Lower lobe of right lung (tissue), 2 donors: Measurements from ENCODE around the gene RAD51B. TPM values are rescaled to one million over a fixed set of nuclear protein-coding genes. Genes with fewer than 3 reads are reported as not detected.

Source experiments
- ATAC-seq, 2 donors: fragments of 200-7000 bp; cut with Tn5 transposase; one replicate each; pipeline ENCODE4 v1.9.1; 2020 to 2022; ENCODE audit warnings: mild to moderate bottlenecking in 2 of 2, moderate library complexity in 2 of 2
- DNase-seq: peaks from one replicate; pipeline ENCODE4 v3.0.0-alpha.2; 2020
- H3K27ac ChIP-seq: fragments of 200-600 bp; one replicate; pipeline ENCODE4 v1.8.0; 2022
- H3K27me3 ChIP-seq: fragments of 200-600 bp; one replicate; pipeline ENCODE4 v1.8.0; 2022; ENCODE audit warnings: low read depth
- H3K36me3 ChIP-seq: fragments of 200-600 bp; one replicate; pipeline ENCODE4 v1.8.0; 2022; ENCODE audit warnings: mild to moderate bottlenecking
- H3K4me1 ChIP-seq: fragments of 200-600 bp; one replicate; pipeline ENCODE4 v1.8.0; 2022
- H3K4me3 ChIP-seq: fragments of 200-600 bp; one replicate; pipeline ENCODE4 v1.8.0; 2022; ENCODE audit warnings: mild to moderate bottlenecking
- H3K9me3 ChIP-seq: fragments of 200-600 bp; one replicate; pipeline ENCODE4 v1.8.0; 2022
- CTCF ChIP-seq: fragments of 200-600 bp; IDR thresholded peaks from one replicate; pipeline ENCODE4 v1.8.0; 2022; ENCODE audit warnings: antibody characterized with exemption, mild to moderate bottlenecking
- intact Hi-C: fragments of 100-400 bp; cut with DNase I; formaldehyde crosslinking; loops from one replicate; pipeline ENCODE4 v1.11.0; 2022
- total RNA-seq: library from RNA; stranded (reverse); fragmentation: NEBNext Ultra II Directional; extraction: Animal tissue kit (Norgen Biotek cat#: 25700); gene quantifications from one replicate; pipeline ENCODE4 v1.2.1, GENCODE V29; 2021
- donor health status: DM: no; HTN: yes; CAD: no; lungs with severe emphysema.

RAD51B gene
- total RNA-seq, 1 donor from 2014 or later: 22.2 TPM

- Histone ChIP-seq H3K4me3 (no peak overlapping the region), H3K27me3 (no peaks in the 10 kb centered on the region), H3K27ac (no peak overlapping the region), H3K9me3 (no peaks in the 10 kb centered on the region), H3K36me3 (no peaks in the 10 kb centered on the region), H3K4me1 (peaks cover 22% of the 10 kb centered on the region)
- ATAC-seq (no peak), DNase-seq (no peak)
- no peak for TF ChIP-seq CTCF
- intact Hi-C loops: no loop called here
Measured at GRCh38 chr14:68768316-68768715, 948.7 kb downstream of the RAD51B start.

- DNase-seq (no peak), ATAC-seq (no peak)
- no peaks in the 10 kb centered on the region for H3K36me3 ChIP-seq
- H3K4me1 ChIP-seq: peaks cover 22% of the 10 kb centered on the region
- intact Hi-C loops: no loop called here
- H3K27ac ChIP-seq: peak overlapping the region; percentile 77
- H3K9me3 ChIP-seq: no peaks in the 10 kb centered on the region
- TF ChIP-seq CTCF: no peak
- no peaks in the 10 kb centered on the region for H3K27me3 ChIP-seq
- H3K4me3 ChIP-seq: no peak overlapping the region
Measured at GRCh38 chr14:68770051-68770450, 950.5 kb downstream of the RAD51B start.

- DNase-seq: no peak
- H3K36me3 ChIP-seq: no peaks in the 10 kb centered on the region
- ATAC-seq: no peak
- peaks cover 22% of the 10 kb centered on the region for H3K4me1 ChIP-seq
- TF ChIP-seq CTCF: no peak
- H3K27ac ChIP-seq: peak overlapping the region; percentile 77
- no peaks in the 10 kb centered on the region for H3K27me3 ChIP-seq
- no peaks in the 10 kb centered on the region for H3K9me3 ChIP-seq
- no peak overlapping the region for H3K4me3 ChIP-seq
- intact Hi-C loops: no loop called here
Measured at GRCh38 chr14:68770553-68771286, 951.1 kb downstream of the RAD51B start.

- no peak for TF ChIP-seq CTCF
- no peaks in the 10 kb centered on the region for H3K27me3 ChIP-seq
- ATAC-seq: peak; percentile 34 to 47
- intact Hi-C loops: no loop called here
- no peaks in the 10 kb centered on the region for H3K36me3 ChIP-seq
- DNase-seq: no peak
- H3K4me1 ChIP-seq: peaks cover 22% of the 10 kb centered on the region
- H3K4me3 ChIP-seq: no peak overlapping the region
- peak overlapping the region; percentile 77 for H3K27ac ChIP-seq
- no peaks in the 10 kb centered on the region for H3K9me3 ChIP-seq
Measured at GRCh38 chr14:68771631-68772030, 952.1 kb downstream of the RAD51B start.

GRCh38 chr14:68772761-68773381, 953.3 kb downstream of the RAD51B start:
- Histone ChIP-seq H3K36me3 (no peaks in the 10 kb centered on the region), H3K9me3 (no peaks in the 10 kb centered on the region), H3K4me3 (no peak overlapping the region), H3K27ac (peak overlapping the region; percentile 77), H3K27me3 (no peaks in the 10 kb centered on the region), H3K4me1 (peaks cover 24% of the 10 kb centered on the region)
- ATAC-seq (no peak), DNase-seq (no peak)
- intact Hi-C loops: no loop called here
- no peak for TF ChIP-seq CTCF
